Measurements from ENCODE around the gene CAMKMT.

GRCh38 chr2:44807201-44808025 lies 445.7 kb downstream of the CAMKMT start:
- TF ChIP-seq POLR2A (IDR thresholded peaks at IDR 0.05) (no peak), CTCF (IDR thresholded peaks at IDR 0.05) (no peak)
